HG03108 (cell line): ENCODE results near the gene WDR33.

Experiments used
- ATAC-seq: cut with Tn5 transposase; IDR thresholded peaks from one replicate; pipeline ENCODE4 v1.9.1; 2021; ENCODE audit warnings: moderate library complexity; ENCODE audit not compliant: unreplicated experiment

Gene WDR33

GRCh38 chr2:127658641-127659407 lies 152.1 kb downstream of the WDR33 start:
- no peak for ATAC-seq

GRCh38 chr2:127658146-127658545 lies 152.8 kb downstream of the WDR33 start:
- ATAC-seq = no peak

GRCh38 chr2:127657232-127657595 lies 153.8 kb downstream of the WDR33 start:
- ATAC-seq = no peak

GRCh38 chr2:127656569-127657231 lies 154.3 kb downstream of the WDR33 start:
- no peak for ATAC-seq

- ATAC-seq = no peak
Measured at GRCh38 chr2:127655209-127656073, 155.5 kb downstream of the WDR33 start.

- no peak for ATAC-seq
Measured at GRCh38 chr2:127654838-127655175, 156.2 kb downstream of the WDR33 start.

GRCh38 chr2:127654084-127654837 lies 156.7 kb downstream of the WDR33 start:
- no peak for ATAC-seq

GRCh38 chr2:127653421-127654083 lies 157.4 kb downstream of the WDR33 start:
- no peak for ATAC-seq

- no peak for ATAC-seq
Measured at GRCh38 chr2:127652786-127653357, 158.1 kb downstream of the WDR33 start.

- no peak for ATAC-seq
Measured at GRCh38 chr2:127651971-127652550, 158.9 kb downstream of the WDR33 start.

GRCh38 chr2:127651381-127651809 lies 159.6 kb downstream of the WDR33 start:
- no peak for ATAC-seq
